GM19043 (cell line): ENCODE measurements around the gene ZNF35.
"Not testable (repeated sequence)": the region's sequence is repeated elsewhere in the genome, so short reads cannot be mapped to it uniquely, and the experiment has no call there.

ENCODE experiments used
- ATAC-seq: cut with Tn5 transposase; IDR thresholded peaks from one replicate; pipeline ENCODE4 v1.9.1; 2021; ENCODE audit warnings: low read depth; ENCODE audit not compliant: unreplicated experiment

Gene ZNF35

GRCh38 chr3:44648564-44649229 is at the start of gene ZNF35:
ZNF35 (plus strand) TSS chr3:44648732; CDS start chr3:44651068, 2,336 bp downstream.
- ATAC-seq: peak; percentile 98

- no peak for ATAC-seq
Observed at GRCh38 chr3:44601749-44602148, 46.8 kb upstream of the ZNF35 start.

GRCh38 chr3:44612678-44613077 is 35.9 kb upstream of the ZNF35 start:
- ATAC-seq: no peak

DNA sequence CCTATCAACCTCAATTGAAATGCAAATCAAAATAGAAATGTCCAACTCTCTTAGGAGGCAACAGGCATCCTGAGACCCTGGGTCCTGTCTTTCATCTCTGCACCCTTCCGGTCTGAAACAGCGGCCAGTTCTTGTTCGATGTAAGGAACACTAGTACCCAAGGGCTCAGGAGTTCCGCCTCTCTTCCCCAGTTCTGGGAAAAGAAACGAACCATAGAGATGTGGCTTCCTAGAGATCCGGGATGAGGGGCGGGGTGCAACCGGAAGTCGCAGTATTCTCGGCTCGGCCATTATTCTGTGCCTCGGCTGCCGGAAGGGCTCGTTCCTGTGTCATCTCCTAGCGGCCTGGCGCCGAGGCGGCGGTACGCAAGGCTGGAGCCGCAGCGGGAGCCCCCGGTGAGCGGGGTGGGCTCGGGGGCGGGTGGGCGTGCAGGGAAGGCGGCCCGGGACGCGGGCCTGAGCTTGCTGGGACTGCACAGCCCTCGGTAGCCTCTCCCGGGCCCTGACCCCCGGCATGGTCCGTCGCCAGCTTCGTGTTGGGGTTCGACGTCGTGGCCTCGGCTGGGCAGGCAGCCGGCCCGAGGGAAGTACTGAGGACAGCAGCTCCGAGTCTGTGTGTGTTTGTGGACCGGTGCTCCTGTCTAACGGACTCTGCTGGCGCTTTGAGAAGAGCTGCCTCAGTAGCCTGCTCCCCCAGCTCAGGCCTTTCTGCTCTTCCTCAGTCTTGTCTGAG is 23.6 kb upstream of the ZNF35 start, which contains the start of gene ZNF197:
Gene ZNF197, plus strand, starts transcription at position 288 of the 732 bp plus-strand sequence. CDS start 4,119 bp downstream, outside the sequence.
- ATAC-seq: peak; percentile 91

DNA sequence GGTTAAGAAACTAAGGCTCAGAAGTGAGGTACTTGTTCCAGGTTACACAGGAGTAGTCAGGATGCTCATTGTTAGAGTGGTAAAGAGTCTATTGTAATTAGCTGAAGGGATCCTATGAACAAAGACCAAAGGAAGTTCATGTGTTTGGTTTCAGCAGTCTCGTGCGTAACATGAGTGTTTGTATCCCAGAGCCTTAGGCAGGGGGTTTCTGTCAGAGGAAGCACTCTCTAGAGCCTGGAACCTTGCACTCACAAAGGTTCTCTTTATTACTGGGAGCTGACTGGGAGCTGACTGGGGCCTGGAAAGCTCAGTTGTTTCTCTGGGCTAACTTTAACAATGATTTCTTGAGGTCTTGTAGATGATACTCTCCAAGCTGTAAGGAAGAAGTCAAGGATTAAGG is 19.8 kb upstream of the ZNF35 start:
- ATAC-seq: no peak

DNA sequence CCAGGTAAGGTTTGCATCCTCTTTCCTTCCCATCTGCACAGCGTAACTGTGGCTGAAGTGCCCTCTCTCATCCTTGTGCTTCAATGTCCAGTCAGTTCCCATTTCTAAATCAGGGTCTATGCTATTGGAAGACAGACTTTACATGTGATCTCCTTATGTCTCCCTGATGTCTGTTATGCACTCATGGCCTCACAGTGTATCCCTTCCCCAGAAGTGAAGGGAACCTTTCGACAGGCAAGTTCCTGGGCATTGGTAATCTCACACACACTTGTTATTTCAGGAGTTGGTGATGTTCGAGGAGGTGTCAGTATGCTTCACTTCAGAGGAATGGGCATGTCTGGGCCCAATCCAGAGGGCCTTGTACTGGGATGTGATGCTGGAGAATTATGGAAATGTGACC is 16.3 kb upstream of the ZNF35 start:
- no peak for ATAC-seq

DNA sequence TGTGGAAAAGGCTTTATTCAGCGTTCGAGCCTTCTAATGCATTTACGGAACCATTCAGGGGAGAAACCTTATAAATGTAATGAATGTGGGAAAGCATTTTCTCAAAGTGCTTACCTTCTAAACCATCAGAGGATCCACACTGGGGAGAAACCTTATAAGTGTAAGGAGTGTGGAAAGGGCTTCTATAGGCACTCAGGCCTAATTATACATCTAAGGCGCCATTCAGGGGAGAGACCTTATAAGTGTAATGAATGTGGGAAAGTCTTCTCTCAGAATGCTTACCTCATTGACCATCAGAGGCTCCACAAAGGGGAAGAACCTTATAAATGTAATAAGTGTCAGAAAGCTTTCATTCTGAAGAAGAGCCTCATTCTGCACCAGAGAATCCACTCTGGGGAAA is 6.2 kb upstream of the ZNF35 start:
- ATAC-seq: no peak

- no peak for ATAC-seq
Observed at GRCh38 chr3:44643024-44643423, 5.5 kb upstream of the ZNF35 start.

GRCh38 chr3:44647771-44648170 is 761 bp upstream of the ZNF35 start:
- no peak for ATAC-seq

- ATAC-seq: no peak
Observed at GRCh38 chr3:44649709-44650108, 1.2 kb downstream of the ZNF35 start.

- ATAC-seq: no peak
Observed at GRCh38 chr3:44654039-44654438, 5.5 kb downstream of the ZNF35 start.

DNA sequence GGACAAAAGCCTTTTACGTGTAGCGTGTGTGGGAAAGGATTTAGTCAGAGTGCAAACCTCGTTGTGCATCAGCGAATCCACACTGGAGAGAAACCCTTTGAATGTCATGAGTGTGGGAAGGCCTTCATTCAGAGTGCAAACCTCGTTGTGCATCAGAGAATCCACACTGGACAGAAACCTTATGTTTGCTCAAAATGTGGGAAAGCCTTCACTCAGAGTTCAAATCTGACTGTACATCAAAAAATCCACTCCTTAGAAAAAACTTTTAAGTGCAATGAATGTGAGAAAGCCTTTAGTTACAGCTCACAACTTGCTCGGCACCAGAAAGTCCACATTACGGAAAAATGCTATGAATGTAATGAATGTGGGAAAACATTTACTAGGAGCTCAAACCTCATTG is 10.5 kb downstream of the ZNF35 start:
- no peak for ATAC-seq

- ATAC-seq: no peak
Observed at GRCh38 chr3:44659434-44659833, 10.9 kb downstream of the ZNF35 start.

DNA sequence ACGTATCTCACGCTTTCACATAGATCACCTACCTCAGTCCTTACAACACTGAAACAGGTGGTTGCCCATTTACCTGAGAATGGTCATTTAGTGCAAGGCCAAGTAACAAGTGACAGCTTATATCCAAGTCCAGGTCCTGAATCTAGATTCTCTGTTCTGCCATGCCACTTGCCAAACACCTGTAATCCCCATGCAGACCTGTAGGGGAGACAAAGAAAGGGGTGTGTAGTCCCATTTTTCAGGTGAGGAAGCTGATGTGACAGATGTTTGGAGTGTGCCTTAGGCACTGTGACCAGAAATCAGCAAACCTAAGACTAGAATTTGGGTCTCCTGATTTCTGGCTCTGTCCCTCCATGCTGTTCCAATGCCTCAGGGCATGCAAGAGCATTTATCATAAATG is 12.7 kb downstream of the ZNF35 start:
- no peak for ATAC-seq

GRCh38 chr3:44665173-44665572 is 16.6 kb downstream of the ZNF35 start:
- ATAC-seq: no peak

- no peak for ATAC-seq
Observed at GRCh38 chr3:44666346-44666745, 17.8 kb downstream of the ZNF35 start.

DNA sequence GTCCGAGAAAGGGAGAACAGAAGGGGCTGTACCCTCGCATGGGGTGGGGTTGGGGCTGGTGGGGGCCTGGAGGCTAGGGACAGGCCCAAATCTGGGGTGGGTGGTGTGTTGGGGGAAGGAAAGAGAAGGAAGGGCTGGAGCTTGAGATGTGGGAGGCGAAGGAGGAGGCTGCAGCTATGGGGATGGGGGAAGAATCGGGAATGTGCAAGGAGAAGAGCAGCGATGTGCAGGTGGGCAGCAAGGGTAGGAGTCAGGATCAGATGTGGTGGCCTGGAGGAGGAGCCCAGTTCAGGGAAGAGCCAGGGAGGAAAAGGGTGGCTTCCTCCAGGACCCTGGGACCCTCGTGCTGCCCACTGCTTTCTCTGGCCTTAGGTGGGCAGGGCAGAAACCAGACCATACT is 21.2 kb downstream of the ZNF35 start:
- no peak for ATAC-seq

- ATAC-seq: not testable (repeated sequence)
Observed at GRCh38 chr3:44673466-44673865, 24.9 kb downstream of the ZNF35 start.

GRCh38 chr3:44674211-44674610 is 25.7 kb downstream of the ZNF35 start:
- ATAC-seq: no peak

DNA sequence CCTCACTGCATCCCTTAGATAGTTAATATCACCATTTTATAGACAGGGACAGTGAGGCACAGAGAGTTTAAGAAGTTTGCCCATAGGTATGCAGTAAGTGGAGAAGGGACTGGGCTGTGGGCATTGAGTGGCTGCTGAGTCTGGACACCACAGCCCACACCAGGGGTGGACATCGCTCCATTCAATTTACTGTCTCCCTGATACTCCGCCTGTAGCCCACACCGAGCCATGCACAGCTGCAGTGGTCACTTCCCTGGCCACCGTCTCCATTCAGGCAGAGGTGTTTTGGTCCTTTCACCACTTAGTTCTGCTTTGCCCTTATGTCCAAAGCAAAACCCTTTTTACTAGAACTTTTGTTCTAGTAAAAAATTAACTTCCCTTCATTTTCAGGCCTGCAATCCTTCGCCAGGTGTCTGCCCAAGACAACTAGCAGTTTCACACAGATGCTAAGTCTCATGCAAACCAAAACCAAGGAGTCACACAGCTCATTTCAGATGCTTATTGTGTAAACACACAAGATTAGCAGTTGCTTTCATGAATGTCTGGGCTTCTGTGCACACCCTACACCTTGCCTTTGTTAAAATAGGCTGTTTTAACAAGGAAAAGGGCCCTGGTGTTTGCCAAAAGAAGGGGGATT is 30.1 kb downstream of the ZNF35 start:
- ATAC-seq: no peak

- ATAC-seq: no peak
Observed at GRCh38 chr3:44680921-44681455, 32.5 kb downstream of the ZNF35 start.
